OCI-LY3 (cell line): ENCODE data around the gene SSTR5.

Source experiments
- H2AFZ ChIP-seq: fragments of 200-600, 300-600 bp; shearing (Covaris generic); 2 replicates; pipeline ENCODE4 v1.6.0; 2014; ENCODE audit warnings: antibody characterized with exemption, low read depth, low read length
- H3K27ac ChIP-seq: fragments of 200-600, 300-600 bp; sonication (generic); 2 replicates; pipeline ENCODE4 v1.5.1; 2014; ENCODE audit warnings: mild to moderate bottlenecking, low read length, moderate library complexity, mixed read lengths
- H3K27me3 ChIP-seq: fragments of 200-600, 300-600 bp; sonication (generic); 2 replicates; pipeline ENCODE4 v1.6.1; 2014; ENCODE audit warnings: low read depth, low read length, mixed read lengths
- H3K36me3 ChIP-seq: fragments of 200-600, 300-600 bp; sonication (generic); replicated peaks from 2 replicates; pipeline ENCODE3; 2014; ENCODE audit warnings: low read depth, low read length, mixed read lengths
- H3K4me1 ChIP-seq: fragments of 300-600, 200-600 bp; sonication (generic); 2 replicates; pipeline ENCODE4 v1.6.1; 2014; ENCODE audit warnings: low read length, mixed read lengths
- H3K4me2 ChIP-seq: fragments of 200-600, 300-600 bp; sonication (generic); 2 replicates; pipeline ENCODE4 v1.6.1; 2014; ENCODE audit warnings: low read length, mixed read lengths
- H3K4me3 ChIP-seq: fragments of 300-600, 200-600 bp; sonication (generic); 2 replicates; pipeline ENCODE4 v1.5.1; 2014; ENCODE audit warnings: antibody characterized with exemption, mild to moderate bottlenecking, low read length, moderate library complexity
- H3K79me2 ChIP-seq: fragments of 300-600, 200-600 bp; shearing (Covaris generic); 2 replicates; pipeline ENCODE4 v1.6.1; 2014; ENCODE audit warnings: mild to moderate bottlenecking, low read length, mixed read lengths
- H3K9ac ChIP-seq: fragments of 300-600, 200-600 bp; shearing (Covaris generic); 2 replicates; pipeline ENCODE4 v1.6.0; 2014; ENCODE audit warnings: mild to moderate bottlenecking, low read length, moderate library complexity
- H3K9me3 ChIP-seq: fragments of 200-600, 300-600 bp; shearing (Covaris generic); 2 replicates; pipeline ENCODE4 v1.6.1; 2014; ENCODE audit warnings: low read length, mixed read lengths; ENCODE audit not compliant: insufficient read depth
- H4K20me1 ChIP-seq: fragments of 200-600, 300-600 bp; sonication (generic); 2 replicates; pipeline ENCODE4 v1.6.1; 2016; ENCODE audit warnings: low read length, mixed read lengths; ENCODE audit not compliant: insufficient read depth
- EZH2phosphoT487 ChIP-seq: fragments of 200-600 bp; shearing (Covaris generic); IDR thresholded peaks from 2 replicates; pipeline ENCODE4 v1.6.1; 2018; ENCODE audit warnings: antibody characterized with exemption, mixed run types, low read depth
- TF ChIP-seq, protein P1 (sequence below): fragments of 200-600, 300-600 bp; sonication (generic); IDR thresholded peaks from 2 replicates; pipeline ENCODE4 v1.5.1; 2014; ENCODE audit warnings: antibody characterized with exemption, low read length, low read depth

The SSTR5 gene

DNA sequence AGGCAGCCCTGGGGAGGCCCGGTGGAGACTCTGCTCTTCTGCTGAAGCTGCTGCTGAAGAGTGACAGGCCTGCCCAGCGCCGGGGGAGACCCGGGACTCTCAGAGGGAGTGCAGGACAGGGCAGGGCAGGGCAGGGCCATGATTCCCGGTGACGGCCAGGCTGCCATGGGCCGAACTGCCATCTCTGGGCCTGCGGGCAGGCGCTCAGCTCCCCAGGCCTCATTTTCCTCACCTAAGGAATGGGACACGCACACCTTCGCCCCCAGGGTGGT is 22.6 kb upstream of the SSTR5 start:
- Histone ChIP-seq H3K27ac (no peak overlapping the region), H3K36me3 (no peaks in the 10 kb centered on the region), H2AFZ (no peak overlapping the region), H3K9me3 (no peaks in the 10 kb centered on the region), H4K20me1 (no peaks in the 10 kb centered on the region), H3K4me2 (no peak overlapping the region), H3K27me3 (no peaks in the 10 kb centered on the region), H3K9ac (no peak overlapping the region), H3K4me1 (no peaks in the 10 kb centered on the region), H3K4me3 (no peak overlapping the region), H3K79me2 (no peaks in the 10 kb centered on the region)
- TF ChIP-seq, protein P1, sequence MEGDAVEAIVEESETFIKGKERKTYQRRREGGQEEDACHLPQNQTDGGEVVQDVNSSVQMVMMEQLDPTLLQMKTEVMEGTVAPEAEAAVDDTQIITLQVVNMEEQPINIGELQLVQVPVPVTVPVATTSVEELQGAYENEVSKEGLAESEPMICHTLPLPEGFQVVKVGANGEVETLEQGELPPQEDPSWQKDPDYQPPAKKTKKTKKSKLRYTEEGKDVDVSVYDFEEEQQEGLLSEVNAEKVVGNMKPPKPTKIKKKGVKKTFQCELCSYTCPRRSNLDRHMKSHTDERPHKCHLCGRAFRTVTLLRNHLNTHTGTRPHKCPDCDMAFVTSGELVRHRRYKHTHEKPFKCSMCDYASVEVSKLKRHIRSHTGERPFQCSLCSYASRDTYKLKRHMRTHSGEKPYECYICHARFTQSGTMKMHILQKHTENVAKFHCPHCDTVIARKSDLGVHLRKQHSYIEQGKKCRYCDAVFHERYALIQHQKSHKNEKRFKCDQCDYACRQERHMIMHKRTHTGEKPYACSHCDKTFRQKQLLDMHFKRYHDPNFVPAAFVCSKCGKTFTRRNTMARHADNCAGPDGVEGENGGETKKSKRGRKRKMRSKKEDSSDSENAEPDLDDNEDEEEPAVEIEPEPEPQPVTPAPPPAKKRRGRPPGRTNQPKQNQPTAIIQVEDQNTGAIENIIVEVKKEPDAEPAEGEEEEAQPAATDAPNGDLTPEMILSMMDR, result no peak
- TF ChIP-seq EZH2phosphoT487, result no peak

DNA sequence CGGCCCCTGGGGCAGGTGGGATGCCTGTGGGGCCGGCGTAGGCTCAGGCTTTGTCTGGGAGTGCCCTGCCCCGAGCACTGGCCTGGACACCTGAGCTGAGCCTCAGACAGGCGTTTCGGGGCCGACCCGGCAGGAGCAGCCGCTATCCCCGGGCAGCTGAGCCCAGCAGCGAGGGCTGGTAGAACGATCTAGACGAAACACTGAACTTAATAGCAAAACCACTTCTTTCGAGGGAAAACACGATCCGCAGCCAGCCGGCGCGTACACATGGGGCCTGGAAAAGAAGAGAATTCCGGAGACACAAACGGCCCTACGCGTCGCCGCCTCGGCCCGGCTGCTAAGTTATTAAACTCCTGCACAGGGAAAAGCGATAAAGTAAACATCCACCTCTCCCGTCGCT is 22.0 kb upstream of the SSTR5 start:
- H3K27ac ChIP-seq, result no peak overlapping the region
- no peaks in the 10 kb centered on the region for H3K4me1 ChIP-seq
- H3K9ac ChIP-seq, result no peak overlapping the region
- no peak overlapping the region for H3K4me3 ChIP-seq
- H3K4me2 ChIP-seq, result no peak overlapping the region
- no peak overlapping the region for H2AFZ ChIP-seq
- H3K36me3 ChIP-seq, result no peaks in the 10 kb centered on the region
- TF ChIP-seq, protein P1, result no peak
- no peak for TF ChIP-seq EZH2phosphoT487
- H3K9me3 ChIP-seq, result no peaks in the 10 kb centered on the region
- H3K27me3 ChIP-seq, result no peaks in the 10 kb centered on the region
- H3K79me2 ChIP-seq, result no peaks in the 10 kb centered on the region
- H4K20me1 ChIP-seq, result no peaks in the 10 kb centered on the region

DNA sequence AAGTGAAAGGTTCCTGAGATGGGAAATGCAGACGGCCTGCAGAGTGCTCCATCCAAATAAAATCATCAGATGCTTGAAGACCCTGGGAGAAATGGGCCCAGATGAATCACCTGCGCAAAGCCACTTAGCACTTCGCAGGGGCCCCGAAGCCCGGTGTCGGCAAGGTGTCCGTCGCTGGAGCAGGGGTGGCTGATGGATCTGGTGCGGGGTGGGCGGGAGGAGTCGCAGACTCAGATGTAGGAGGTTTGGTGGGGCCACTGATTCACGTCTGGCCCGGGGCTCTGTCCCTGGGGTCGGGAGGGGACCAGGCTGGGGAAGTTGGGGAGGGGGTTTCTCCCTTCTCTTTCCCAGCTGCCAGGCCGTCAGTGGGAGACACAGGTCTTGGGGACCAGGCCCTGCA is 21.6 kb upstream of the SSTR5 start:
- no peak overlapping the region for H3K9ac ChIP-seq
- no peaks in the 10 kb centered on the region for H3K4me1 ChIP-seq
- H3K27ac ChIP-seq, result no peak overlapping the region
- no peak for TF ChIP-seq EZH2phosphoT487
- TF ChIP-seq, protein P1, result no peak
- no peaks in the 10 kb centered on the region for H4K20me1 ChIP-seq
- H3K4me2 ChIP-seq, result no peak overlapping the region
- H3K27me3 ChIP-seq, result no peaks in the 10 kb centered on the region
- H3K9me3 ChIP-seq, result no peaks in the 10 kb centered on the region
- no peaks in the 10 kb centered on the region for H3K36me3 ChIP-seq
- no peak overlapping the region for H2AFZ ChIP-seq
- H3K79me2 ChIP-seq, result no peaks in the 10 kb centered on the region
- H3K4me3 ChIP-seq, result no peak overlapping the region

DNA sequence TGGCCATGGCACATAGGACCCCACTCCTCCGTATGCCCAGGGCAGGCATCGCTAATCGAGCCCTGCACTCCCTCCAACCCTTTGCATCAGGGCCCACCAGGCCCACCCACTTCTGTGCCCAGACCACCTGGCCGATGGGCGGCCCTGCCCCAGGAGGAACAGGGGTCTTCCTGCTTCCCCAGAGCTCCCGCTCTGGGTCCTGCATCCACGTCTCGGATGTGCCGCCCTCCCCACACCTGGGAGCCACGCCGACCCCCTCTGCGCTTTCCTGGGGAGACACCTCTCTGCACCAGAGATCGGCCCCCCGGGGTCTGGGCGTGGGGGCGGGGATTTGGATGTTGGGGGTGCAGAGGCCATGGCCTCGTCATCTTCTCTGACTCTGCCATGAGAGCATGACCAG is 21.1 kb upstream of the SSTR5 start:
- H3K36me3 ChIP-seq, result no peaks in the 10 kb centered on the region
- no peak overlapping the region for H2AFZ ChIP-seq
- no peak overlapping the region for H3K27ac ChIP-seq
- H3K27me3 ChIP-seq, result no peaks in the 10 kb centered on the region
- no peaks in the 10 kb centered on the region for H3K79me2 ChIP-seq
- H3K9ac ChIP-seq, result no peak overlapping the region
- no peak overlapping the region for H3K4me2 ChIP-seq
- no peak overlapping the region for H3K4me3 ChIP-seq
- H3K4me1 ChIP-seq, result no peaks in the 10 kb centered on the region
- H3K9me3 ChIP-seq, result no peaks in the 10 kb centered on the region
- H4K20me1 ChIP-seq, result no peaks in the 10 kb centered on the region
- no peak for TF ChIP-seq EZH2phosphoT487
- TF ChIP-seq, protein P1, result no peak
